ENCODE results near the gene BIRC6.
"Not testable (repeated sequence)": the region's sequence is repeated elsewhere in the genome, so short reads cannot be mapped to it uniquely, and the experiment has no call there.

Gene BIRC6

DNA sequence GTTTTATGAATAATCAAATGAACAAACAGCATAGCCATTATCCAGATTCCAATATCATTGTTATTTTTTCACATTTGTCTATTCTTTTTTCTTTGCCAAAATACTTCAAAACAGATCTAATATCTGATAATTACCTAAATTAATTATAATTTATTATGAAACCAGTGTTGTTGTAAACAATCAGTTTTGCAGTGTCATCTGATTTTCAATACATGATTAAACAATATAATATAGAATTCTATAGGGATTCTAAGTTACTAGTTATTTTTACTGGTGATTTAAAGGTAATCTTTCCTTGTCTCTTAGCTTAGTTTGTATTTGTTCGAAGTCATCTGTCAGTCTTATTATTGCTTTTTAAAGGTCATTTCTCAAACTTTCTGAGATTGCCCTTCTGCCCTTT, 101.0 kb downstream of the BIRC6 start:
- ATAC-seq: no peak
- TF ChIP-seq ZFP3 (CRISPR knock-in tag; IDR thresholded peaks at IDR 0.05) (no peak), RARB (CRISPR knock-in tag; IDR thresholded peaks at IDR 0.05) (no peak), ZNF70 (CRISPR knock-in tag; IDR thresholded peaks at IDR 0.05) (no peak), ZNF565 (CRISPR knock-in tag; conservative IDR thresholded peaks at IDR 0.05; ENCODE audit: low read depth) (no peak), OSR1 (CRISPR knock-in tag; IDR thresholded peaks at IDR 0.05) (no peak), ZNF8 (CRISPR knock-in tag; IDR thresholded peaks at IDR 0.05) (no peak)

DNA sequence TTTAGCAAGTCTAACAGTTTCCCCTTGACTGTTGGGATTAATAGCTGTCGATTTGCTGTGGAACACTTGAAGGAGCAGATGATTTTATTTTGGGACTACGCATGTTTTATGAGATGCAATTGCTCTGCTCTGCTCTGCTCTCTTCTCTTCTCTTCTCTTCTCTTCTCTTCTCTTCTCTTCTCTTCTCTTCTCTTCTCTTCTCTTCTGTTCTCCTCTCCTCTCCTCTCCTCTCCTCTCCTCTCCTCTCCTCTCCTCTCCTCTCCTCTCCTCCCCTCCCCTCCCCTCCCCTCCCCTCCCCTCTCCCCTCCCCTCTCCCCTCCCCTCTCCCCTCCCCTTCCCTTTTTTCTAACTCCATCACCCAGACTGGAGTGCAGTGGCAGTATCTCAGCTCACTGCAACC, 104.0 kb downstream of the BIRC6 start:
- not testable (repeated sequence) for ATAC-seq

DNA sequence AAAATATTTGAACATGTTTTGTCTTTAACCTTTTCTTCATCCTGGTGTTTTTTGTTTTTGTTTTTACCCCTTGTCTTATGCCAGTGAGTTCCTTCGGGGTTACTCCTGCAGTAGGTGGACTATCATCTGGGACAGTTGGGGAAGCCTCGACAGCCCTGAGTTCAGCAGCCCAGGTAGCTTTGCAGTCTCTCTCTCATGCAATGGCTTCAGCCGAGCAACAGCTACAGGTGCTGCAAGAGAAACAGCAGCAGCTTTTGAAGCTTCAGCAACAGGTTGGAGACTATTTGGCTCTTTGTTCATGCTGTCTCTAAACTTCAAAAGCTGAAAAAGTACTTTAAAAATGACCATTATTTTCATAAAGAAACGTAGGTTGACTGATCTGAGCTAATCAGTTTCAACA, 106.3 kb downstream of the BIRC6 start:
- no peak for TF ChIP-seq CSDC2 (CRISPR knock-in tag; IDR thresholded peaks at IDR 0.05)
- TF ChIP-seq, protein P1, sequence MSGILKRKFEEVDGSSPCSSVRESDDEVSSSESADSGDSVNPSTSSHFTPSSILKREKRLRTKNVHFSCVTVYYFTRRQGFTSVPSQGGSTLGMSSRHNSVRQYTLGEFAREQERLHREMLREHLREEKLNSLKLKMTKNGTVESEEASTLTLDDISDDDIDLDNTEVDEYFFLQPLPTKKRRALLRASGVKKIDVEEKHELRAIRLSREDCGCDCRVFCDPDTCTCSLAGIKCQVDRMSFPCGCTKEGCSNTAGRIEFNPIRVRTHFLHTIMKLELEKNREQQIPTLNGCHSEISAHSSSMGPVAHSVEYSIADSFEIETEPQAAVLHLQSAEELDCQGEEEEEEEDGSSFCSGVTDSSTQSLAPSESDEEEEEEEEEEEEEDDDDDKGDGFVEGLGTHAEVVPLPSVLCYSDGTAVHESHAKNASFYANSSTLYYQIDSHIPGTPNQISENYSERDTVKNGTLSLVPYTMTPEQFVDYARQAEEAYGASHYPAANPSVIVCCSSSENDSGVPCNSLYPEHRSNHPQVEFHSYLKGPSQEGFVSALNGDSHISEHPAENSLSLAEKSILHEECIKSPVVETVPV (CRISPR knock-in tag; IDR thresholded peaks at IDR 0.05): no peak
- no peak for TF ChIP-seq PPARA (CRISPR knock-in tag; IDR thresholded peaks at IDR 0.05; ENCODE audit: borderline replicate concordance)
- TF ChIP-seq ARNTL (CRISPR knock-in tag; IDR thresholded peaks at IDR 0.05; ENCODE audit: borderline replicate concordance, low read depth): no peak
- TF ChIP-seq, protein P2, sequence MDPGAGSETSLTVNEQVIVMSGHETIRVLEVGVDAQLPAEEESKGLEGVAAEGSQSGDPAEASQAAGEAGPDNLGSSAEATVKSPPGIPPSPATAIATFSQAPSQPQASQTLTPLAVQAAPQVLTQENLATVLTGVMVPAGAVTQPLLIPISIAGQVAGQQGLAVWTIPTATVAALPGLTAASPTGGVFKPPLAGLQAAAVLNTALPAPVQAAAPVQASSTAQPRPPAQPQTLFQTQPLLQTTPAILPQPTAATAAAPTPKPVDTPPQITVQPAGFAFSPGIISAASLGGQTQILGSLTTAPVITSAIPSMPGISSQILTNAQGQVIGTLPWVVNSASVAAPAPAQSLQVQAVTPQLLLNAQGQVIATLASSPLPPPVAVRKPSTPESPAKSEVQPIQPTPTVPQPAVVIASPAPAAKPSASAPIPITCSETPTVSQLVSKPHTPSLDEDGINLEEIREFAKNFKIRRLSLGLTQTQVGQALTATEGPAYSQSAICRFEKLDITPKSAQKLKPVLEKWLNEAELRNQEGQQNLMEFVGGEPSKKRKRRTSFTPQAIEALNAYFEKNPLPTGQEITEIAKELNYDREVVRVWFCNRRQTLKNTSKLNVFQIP (CRISPR knock-in tag; IDR thresholded peaks at IDR 0.05; ENCODE audit: borderline replicate concordance, low read depth): no peak
- ATAC-seq: no peak

DNA sequence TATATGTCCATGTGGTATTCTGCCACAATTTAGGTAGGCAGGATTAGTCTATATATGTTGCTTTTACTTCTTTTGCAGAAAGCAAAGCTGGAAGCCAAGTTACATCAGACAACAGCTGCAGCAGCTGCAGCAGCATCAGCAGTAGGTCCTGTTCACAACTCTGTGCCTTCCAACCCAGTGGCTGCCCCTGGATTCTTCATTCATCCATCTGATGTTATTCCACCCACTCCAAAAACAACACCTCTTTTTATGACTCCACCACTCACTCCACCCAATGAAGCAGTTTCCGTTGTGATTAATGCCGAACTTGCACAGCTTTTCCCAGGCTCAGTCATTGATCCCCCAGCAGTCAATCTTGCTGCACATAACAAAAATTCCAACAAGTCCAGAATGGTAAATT, 107.6 kb downstream of the BIRC6 start:
- no peak for ATAC-seq
- no peak for TF ChIP-seq ARNTL (CRISPR knock-in tag; IDR thresholded peaks at IDR 0.05; ENCODE audit: borderline replicate concordance, low read depth)
- no peak for TF ChIP-seq ZC3H10 (CRISPR knock-in tag; IDR thresholded peaks at IDR 0.05)
- TF ChIP-seq, protein P3, sequence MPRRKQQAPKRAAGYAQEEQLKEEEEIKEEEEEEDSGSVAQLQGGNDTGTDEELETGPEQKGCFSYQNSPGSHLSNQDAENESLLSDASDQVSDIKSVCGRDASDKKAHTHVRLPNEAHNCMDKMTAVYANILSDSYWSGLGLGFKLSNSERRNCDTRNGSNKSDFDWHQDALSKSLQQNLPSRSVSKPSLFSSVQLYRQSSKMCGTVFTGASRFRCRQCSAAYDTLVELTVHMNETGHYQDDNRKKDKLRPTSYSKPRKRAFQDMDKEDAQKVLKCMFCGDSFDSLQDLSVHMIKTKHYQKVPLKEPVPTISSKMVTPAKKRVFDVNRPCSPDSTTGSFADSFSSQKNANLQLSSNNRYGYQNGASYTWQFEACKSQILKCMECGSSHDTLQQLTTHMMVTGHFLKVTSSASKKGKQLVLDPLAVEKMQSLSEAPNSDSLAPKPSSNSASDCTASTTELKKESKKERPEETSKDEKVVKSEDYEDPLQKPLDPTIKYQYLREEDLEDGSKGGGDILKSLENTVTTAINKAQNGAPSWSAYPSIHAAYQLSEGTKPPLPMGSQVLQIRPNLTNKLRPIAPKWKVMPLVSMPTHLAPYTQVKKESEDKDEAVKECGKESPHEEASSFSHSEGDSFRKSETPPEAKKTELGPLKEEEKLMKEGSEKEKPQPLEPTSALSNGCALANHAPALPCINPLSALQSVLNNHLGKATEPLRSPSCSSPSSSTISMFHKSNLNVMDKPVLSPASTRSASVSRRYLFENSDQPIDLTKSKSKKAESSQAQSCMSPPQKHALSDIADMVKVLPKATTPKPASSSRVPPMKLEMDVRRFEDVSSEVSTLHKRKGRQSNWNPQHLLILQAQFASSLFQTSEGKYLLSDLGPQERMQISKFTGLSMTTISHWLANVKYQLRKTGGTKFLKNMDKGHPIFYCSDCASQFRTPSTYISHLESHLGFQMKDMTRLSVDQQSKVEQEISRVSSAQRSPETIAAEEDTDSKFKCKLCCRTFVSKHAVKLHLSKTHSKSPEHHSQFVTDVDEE (CRISPR knock-in tag; IDR thresholded peaks at IDR 0.05): no peak
- TF ChIP-seq CSDC2 (CRISPR knock-in tag; IDR thresholded peaks at IDR 0.05): no peak
- no peak for TF ChIP-seq ZFP3 (CRISPR knock-in tag; IDR thresholded peaks at IDR 0.05)
- TF ChIP-seq, protein P2 (CRISPR knock-in tag; IDR thresholded peaks at IDR 0.05; ENCODE audit: borderline replicate concordance, low read depth): no peak
- TF ChIP-seq ZNF565 (CRISPR knock-in tag; conservative IDR thresholded peaks at IDR 0.05; ENCODE audit: low read depth): no peak
- TF ChIP-seq ESRRG (CRISPR knock-in tag; IDR thresholded peaks at IDR 0.05): no peak
- no peak for TF ChIP-seq ZNF70 (CRISPR knock-in tag; IDR thresholded peaks at IDR 0.05)
- no peak for TF ChIP-seq PPARA (CRISPR knock-in tag; IDR thresholded peaks at IDR 0.05; ENCODE audit: borderline replicate concordance)
- no peak for TF ChIP-seq ISL1 (CRISPR knock-in tag; IDR thresholded peaks at IDR 0.05)
- no peak for TF ChIP-seq TCF4 (CRISPR knock-in tag; IDR thresholded peaks at IDR 0.05; ENCODE audit: borderline replicate concordance)
- TF ChIP-seq TOX (CRISPR knock-in tag; IDR thresholded peaks at IDR 0.05; ENCODE audit: borderline replicate concordance): no peak
- TF ChIP-seq GLIS3 (CRISPR knock-in tag; IDR thresholded peaks at IDR 0.05): no peak
- TF ChIP-seq OSR1 (CRISPR knock-in tag; IDR thresholded peaks at IDR 0.05): no peak
- TF ChIP-seq RARB (CRISPR knock-in tag; IDR thresholded peaks at IDR 0.05): no peak

DNA sequence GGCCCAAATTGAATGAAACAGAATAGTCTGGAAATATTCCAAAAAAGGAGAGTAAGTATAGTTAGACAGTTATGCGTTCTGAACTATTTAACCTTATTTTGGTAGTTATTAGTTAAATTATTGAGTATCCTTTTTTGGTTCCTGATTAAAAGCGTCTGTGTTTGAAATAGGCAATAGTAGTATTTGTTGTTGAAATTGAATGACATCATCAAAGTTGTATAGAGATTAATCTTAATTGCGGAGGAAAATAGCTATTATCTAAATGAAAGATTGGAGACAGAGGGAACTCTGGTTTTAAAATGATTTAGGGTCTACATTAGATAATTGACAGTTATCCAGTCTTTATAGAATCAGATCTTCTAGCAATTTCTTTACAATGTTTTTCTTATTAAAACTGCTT, 115.8 kb downstream of the BIRC6 start:
- no peak for ATAC-seq

More for the DNA sequence above, 115.8 kb downstream of the BIRC6 start:
- TF ChIP-seq, protein P4, sequence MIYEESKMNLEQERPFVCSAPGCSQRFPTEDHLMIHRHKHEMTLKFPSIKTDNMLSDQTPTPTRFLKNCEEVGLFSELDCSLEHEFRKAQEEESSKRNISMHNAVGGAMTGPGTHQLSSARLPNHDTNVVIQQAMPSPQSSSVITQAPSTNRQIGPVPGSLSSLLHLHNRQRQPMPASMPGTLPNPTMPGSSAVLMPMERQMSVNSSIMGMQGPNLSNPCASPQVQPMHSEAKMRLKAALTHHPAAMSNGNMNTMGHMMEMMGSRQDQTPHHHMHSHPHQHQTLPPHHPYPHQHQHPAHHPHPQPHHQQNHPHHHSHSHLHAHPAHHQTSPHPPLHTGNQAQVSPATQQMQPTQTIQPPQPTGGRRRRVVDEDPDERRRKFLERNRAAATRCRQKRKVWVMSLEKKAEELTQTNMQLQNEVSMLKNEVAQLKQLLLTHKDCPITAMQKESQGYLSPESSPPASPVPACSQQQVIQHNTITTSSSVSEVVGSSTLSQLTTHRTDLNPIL (CRISPR knock-in tag; IDR thresholded peaks at IDR 0.05; ENCODE audit: low read depth): no peak

All from SK-N-SH treated with all-trans-retinoic acid at 6 μM for 48 hours (cell line).